SK-N-SH (cell line): Measurements from ENCODE around the gene RAB40C. TPM values are rescaled to one million over a fixed set of nuclear protein-coding genes. Genes with fewer than 3 reads are reported as not detected.

Experiments
- CTCF ChIA-PET: fragments of 300-600, 350-600 bp; formaldehyde crosslinking; extraction: SDS; loops from one replicate; lab custom pipeline; 2021; lab: Yijun Ruan, JAX
- POLR2A ChIA-PET: fragments of 350-600 bp; sonication (Branson Sonifier 250); formaldehyde crosslinking; extraction: SDS; loops from one replicate; lab custom pipeline; 2020; ENCODE audit warnings: antibody characterized with exemption, inconsistent platforms; lab: Yijun Ruan, JAX
- DNase-seq: peaks from one replicate; pipeline ENCODE4 v3.0.0; 2012
- H2AFZ ChIP-seq: fragments of 200-600 bp; sonication (generic); 2 replicates; pipeline ENCODE4 v1.8.1; 2016; ENCODE audit warnings: antibody characterized with exemption, mild to moderate bottlenecking, low read depth
- H3F3A ChIP-seq: fragments of 200-600 bp; sonication (generic); replicated peaks from 2 replicates; pipeline ENCODE3; 2016; ENCODE audit warnings: antibody characterized with exemption, mild to moderate bottlenecking; ENCODE audit not compliant: insufficient read depth
- H3K27ac ChIP-seq, 2 experiments: fragments of 200-500 bp in 1 of 2; fragments of 200-600 bp in 1 of 2; sonication (Bioruptor generic) in 1 of 2; sonication (generic), shearing (Covaris generic) in 1 of 2; 2 replicates each; pipeline versions ENCODE4 v1.5.1 to v1.6.1; 2014 to 2016; ENCODE audit warnings: low read depth in 2 of 2, inconsistent platforms in 1 of 2, low read length in 1 of 2, mild to moderate bottlenecking in 1 of 2, mixed read lengths in 1 of 2
- H3K27me3 ChIP-seq: fragments of 200-600 bp; sonication (generic), shearing (Covaris generic); 2 replicates; pipeline ENCODE4 v1.6.1; 2016; ENCODE audit warnings: mixed run types; ENCODE audit not compliant: insufficient read depth
- H3K36me3 ChIP-seq, 2 experiments: fragments of 200-500 bp in 1 of 2; fragments of 200-600 bp in 1 of 2; sonication (Bioruptor generic) in 1 of 2; sonication (generic) in 1 of 2; replicated peaks in 1 of 2; 2 replicates each; pipeline versions ENCODE3 to v1.5.1; 2014 to 2016; ENCODE audit warnings: low read length in 1 of 2, mild to moderate bottlenecking in 1 of 2; ENCODE audit not compliant: insufficient read depth in 2 of 2, control insufficient read depth in 1 of 2
- H3K4me1 ChIP-seq, 2 experiments: fragments of 200-500 bp in 1 of 2; fragments of 200-600 bp in 1 of 2; sonication (Bioruptor generic) in 1 of 2; sonication (generic), shearing (Covaris generic) in 1 of 2; 2 replicates each; pipeline versions ENCODE4 v1.5.1 to v1.6.1; 2014 to 2016; ENCODE audit warnings: low read depth in 1 of 2, low read length in 1 of 2, mixed run types in 1 of 2; ENCODE audit not compliant: insufficient read depth in 2 of 2, control insufficient read depth in 1 of 2
- H3K4me2 ChIP-seq: fragments of 200-600 bp; sonication (generic), shearing (Covaris generic); 2 replicates; pipeline ENCODE4 v1.6.1; 2017; ENCODE audit warnings: mixed run types
- H3K4me3 ChIP-seq, 2 experiments: fragments of 200-500 bp in 1 of 2; fragments of 200-600 bp in 1 of 2; sonication (Bioruptor generic) in 1 of 2; sonication (generic), shearing (Covaris generic) in 1 of 2; 2 replicates each; pipeline versions ENCODE4 v1.5.1 to v1.8.1; 2014 to 2016; ENCODE audit warnings: low read depth in 2 of 2, inconsistent platforms in 1 of 2, low read length in 1 of 2, mild to moderate bottlenecking in 1 of 2, mixed read lengths in 1 of 2, moderate library complexity in 1 of 2
- H3K79me2 ChIP-seq: fragments of 200-600 bp; sonication (generic); 2 replicates; pipeline ENCODE4 v1.8.1; 2017; ENCODE audit warnings: mild to moderate bottlenecking; ENCODE audit not compliant: insufficient read depth
- H3K9ac ChIP-seq: fragments of 200-600 bp; sonication (generic); 2 replicates; pipeline ENCODE4 v1.6.1; 2017; ENCODE audit warnings: mixed run types
- H3K9me2 ChIP-seq: fragments of 200-600 bp; sonication (generic); 2 replicates; pipeline ENCODE4 v1.6.1; 2017; ENCODE audit warnings: mixed run types
- H3K9me3 ChIP-seq: fragments of 200-600 bp; sonication (generic); 2 replicates; pipeline ENCODE4 v1.6.1; 2017; ENCODE audit warnings: mixed run types, mild to moderate bottlenecking, moderate library complexity
- H4K20me1 ChIP-seq: fragments of 200-600 bp; sonication (generic); 2 replicates; pipeline ENCODE4 v1.6.1; 2017; ENCODE audit warnings: mild to moderate bottlenecking, mixed run types; ENCODE audit not compliant: insufficient read depth
- CHD2 ChIP-seq: fragments of 150-350 bp; IDR thresholded peaks from 2 replicates; pipeline ENCODE4 v1.6.1; 2018; ENCODE audit warnings: low read length; ENCODE audit not compliant: partially characterized antibody
- EP300 ChIP-seq, 2 experiments: IDR thresholded peaks; 2 replicates each; pipeline versions ENCODE4 v1.4.0 to v1.6.1; 2012; ENCODE audit warnings: borderline replicate concordance in 1 of 2, low read depth in 1 of 2, low read length in 1 of 2
- EZH2phosphoT487 ChIP-seq: fragments of 200-600 bp; sonication (generic); IDR thresholded peaks from 2 replicates; pipeline ENCODE4 v1.6.1; 2017; ENCODE audit warnings: low read depth, mixed run types, mild to moderate bottlenecking, antibody characterized with exemption, moderate library complexity, borderline replicate concordance
- GATA2 ChIP-seq: sonication (generic); formaldehyde crosslinking; IDR thresholded peaks from 2 replicates; pipeline ENCODE4 v1.5.0; 2020; ENCODE audit warnings: mild to moderate bottlenecking, missing genetic modification reagents
- NFIC ChIP-seq: IDR thresholded peaks from 2 replicates; pipeline ENCODE4 v1.4.0; 2012; ENCODE audit warnings: borderline replicate concordance
- NRF1 ChIP-seq: IDR thresholded peaks from 2 replicates; pipeline ENCODE4 v1.6.1; 2012; ENCODE audit warnings: low read depth, mild to moderate bottlenecking, low read length
- PBX3 ChIP-seq: IDR thresholded peaks from 2 replicates; pipeline ENCODE4; 2012
- RAD21 ChIP-seq: IDR thresholded peaks from 2 replicates; pipeline ENCODE4 v1.6.1; 2012; ENCODE audit warnings: mild to moderate bottlenecking, low read length
- REST ChIP-seq: IDR thresholded peaks from 2 replicates; pipeline ENCODE4 v1.6.1; 2012; ENCODE audit warnings: mild to moderate bottlenecking, low read depth, low read length, moderate library complexity
- RFX5 ChIP-seq: IDR thresholded peaks from 2 replicates; pipeline ENCODE4 v1.6.1; 2012; ENCODE audit warnings: mild to moderate bottlenecking, improper control_type of control experiment, low read length
- TEAD4 ChIP-seq: IDR thresholded peaks from 2 replicates; pipeline ENCODE4 v1.4.0; 2012; ENCODE audit warnings: mild to moderate bottlenecking, borderline replicate concordance; ENCODE audit not compliant: insufficient read depth
- YY1 ChIP-seq: IDR thresholded peaks from 2 replicates; pipeline ENCODE4 v1.4.0; 2012; ENCODE audit warnings: low read depth, mild to moderate bottlenecking
- WGBS: methylation state at CpG from one replicate; pipeline ENCODE4 v1.1.6; 2017; ENCODE audit warnings: low lambda C conversion rate; 5-methylcytosine and 5-hydroxymethylcytosine counted together
- polyA plus RNA-seq, 3 experiments: library from polyadenylated mRNA; depleted of rRNA; stranded (reverse); fragments of >200 nt; gene quantifications; 2 replicates each; pipeline ENCODE4 v1.2.3, GENCODE V29; 2012
- TF ChIP-seq, protein P1 (sequence below): fragments of 150-350 bp; IDR thresholded peaks from 2 replicates; pipeline ENCODE4 v1.6.1; 2016; ENCODE audit warnings: mild to moderate bottlenecking, low read depth, low read length

RAB40C gene
- polyA plus RNA-seq, 1 of the 3 experiments (the other 2 are of a cell fraction): 13.0 TPM

- no peaks in the 10 kb centered on the region for H3K27me3 ChIP-seq
- no peak overlapping the region for H3K4me3 ChIP-seq
- TF ChIP-seq, protein P1, sequence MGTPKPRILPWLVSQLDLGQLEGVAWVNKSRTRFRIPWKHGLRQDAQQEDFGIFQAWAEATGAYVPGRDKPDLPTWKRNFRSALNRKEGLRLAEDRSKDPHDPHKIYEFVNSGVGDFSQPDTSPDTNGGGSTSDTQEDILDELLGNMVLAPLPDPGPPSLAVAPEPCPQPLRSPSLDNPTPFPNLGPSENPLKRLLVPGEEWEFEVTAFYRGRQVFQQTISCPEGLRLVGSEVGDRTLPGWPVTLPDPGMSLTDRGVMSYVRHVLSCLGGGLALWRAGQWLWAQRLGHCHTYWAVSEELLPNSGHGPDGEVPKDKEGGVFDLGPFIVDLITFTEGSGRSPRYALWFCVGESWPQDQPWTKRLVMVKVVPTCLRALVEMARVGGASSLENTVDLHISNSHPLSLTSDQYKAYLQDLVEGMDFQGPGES: no peak
- TF ChIP-seq EZH2phosphoT487 (no peak), GATA2 (CRISPR knock-in tag) (no peak), TEAD4 (no peak), PBX3 (no peak), YY1 (no peak), NFIC (no peak), RFX5 (no peak), EP300 (IDR thresholded peaks at IDR 0.05; ENCODE audit: borderline replicate concordance in 1 of 2, low read depth in 1 of 2, low read length in 1 of 2) (no peak), CHD2 (no peak), NRF1 (no peak), RAD21 (no peak), REST (no peak)
- TF ChIP-seq, all 33 proteins: peak for 0
- Histone ChIP-seq H3K9me3 (no peaks in the 10 kb centered on the region), H2AFZ (no peak overlapping the region), H3K36me3 (peaks cover 0 to 3% of the 10 kb centered on the region in 2 experiments), H3K79me2 (peaks cover 5% of the 10 kb centered on the region; the same call in 1 of the 2 replicates), H3K9ac (peak overlapping the region; percentile 28; the same call in 1 of the 2 replicates), H3K4me1 (peaks cover 10 to 37% of the 10 kb centered on the region in 2 experiments; a peak in 3 of 4 replicates), H4K20me1 (no peaks in the 10 kb centered on the region), H3F3A (peaks cover 5% of the 10 kb centered on the region), H3K9me2 (no peaks in the 10 kb centered on the region), H3K4me2 (peak overlapping the region; percentile 45; the same call in 1 of the 2 replicates), H3K27ac (peak overlapping the region in 1 of 2 experiments; percentile 91; a peak in 2 of 4 replicates)
- CTCF ChIA-PET: interaction anchor here (2.6 kb wide), 1 partner anchor 22 kb away, joined by 12 read pairs; no protein-coding TSS in a partner anchor
- POLR2A ChIA-PET: no interaction called here
- WGBS: 95% methylated on average over 25 of the region's 35 CpGs
- no peak for DNase-seq
Measured at GRCh38 chr16:625977-626765, 36.3 kb downstream of the RAB40C start.
